Measurements from ENCODE around the gene IFT80.
"Not testable (repeated sequence)": the region's sequence is repeated elsewhere in the genome, so short reads cannot be mapped to it uniquely, and the experiment has no call there.

IFT80 gene

GRCh38 chr3:160355826-160356225 lies 43.2 kb downstream of the IFT80 start:
- DNase-seq, result no peak

- DNase-seq, result no peak
These were observed 52.5 kb downstream of the IFT80 start for GRCh38 chr3:160346511-160346910.

DNA sequence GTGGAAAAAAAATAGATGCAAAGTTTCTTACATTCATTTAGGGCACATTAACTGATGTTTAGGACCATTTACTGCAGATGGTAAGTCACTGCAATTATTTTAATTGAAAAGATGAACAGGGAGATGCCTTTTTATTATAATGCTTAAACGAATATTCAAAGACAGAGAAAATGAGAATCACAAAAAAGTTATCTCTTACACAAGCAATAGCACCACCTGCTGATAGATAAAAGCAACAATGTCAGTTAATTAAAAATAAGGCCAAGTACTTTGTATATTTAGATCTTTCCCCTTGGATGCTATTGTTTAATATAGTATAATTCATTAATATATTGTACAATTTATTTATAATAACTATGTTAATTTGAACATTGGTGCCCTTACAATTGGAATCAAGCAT lies 55.9 kb downstream of the IFT80 start:
- no peak for DNase-seq

DNA sequence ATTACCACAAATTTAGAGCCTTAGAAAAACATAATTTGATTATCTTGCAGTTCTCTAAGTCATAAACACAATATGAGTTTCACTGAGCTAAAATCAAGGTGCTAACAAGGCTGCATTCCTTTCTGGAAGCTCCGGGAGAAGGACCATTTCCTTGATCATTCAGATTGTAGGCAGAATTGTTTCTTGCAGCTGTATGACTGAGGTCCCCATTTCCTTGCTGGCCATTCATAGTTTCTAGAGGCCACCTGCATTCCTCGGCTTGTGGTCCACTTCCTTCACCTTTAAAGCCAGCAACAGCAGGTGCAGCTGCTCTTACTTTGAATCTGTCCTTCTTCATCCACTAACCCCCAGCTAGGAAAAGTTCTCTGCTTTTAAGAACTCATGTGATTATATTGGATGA lies 58.7 kb downstream of the IFT80 start:
- DNase-seq, result no peak

DNA sequence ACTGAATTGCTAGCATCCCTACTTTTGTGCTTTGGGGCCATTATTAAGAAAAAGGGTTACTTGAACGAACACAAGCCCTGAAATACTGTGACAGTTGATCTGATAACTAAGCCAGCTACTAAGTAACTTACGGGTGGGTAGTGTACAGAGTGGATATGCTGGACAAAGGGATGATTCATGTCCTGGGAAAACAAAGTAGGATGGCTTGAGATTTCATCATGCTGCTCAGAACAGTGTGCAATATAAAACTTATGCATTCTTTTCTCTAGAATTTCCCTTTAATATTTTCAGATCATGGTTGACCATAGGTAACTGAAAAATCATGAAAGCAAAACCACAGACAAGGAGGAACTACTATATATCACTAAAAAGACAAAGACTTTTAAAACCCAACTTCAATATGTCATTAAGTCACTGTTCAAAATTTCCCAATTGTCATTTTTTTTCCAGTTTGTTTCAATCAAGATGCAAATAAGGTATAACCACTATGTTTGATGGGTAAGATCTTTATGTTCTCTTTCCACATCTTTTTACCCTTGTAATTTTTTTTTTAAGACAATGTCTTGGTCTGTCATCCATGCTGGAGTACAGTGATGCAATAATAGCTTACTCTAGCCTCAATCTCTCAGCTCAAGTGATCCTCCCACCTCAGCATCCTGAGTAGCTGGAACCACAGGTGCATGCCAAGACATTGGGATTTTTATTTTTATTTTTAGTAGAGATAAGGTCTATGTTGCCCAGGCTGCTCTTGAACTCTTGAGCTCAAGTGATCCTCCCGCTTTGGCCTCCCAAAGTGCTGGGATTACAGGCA lies 67.7 kb downstream of the IFT80 start:
- no peak for DNase-seq

DNA sequence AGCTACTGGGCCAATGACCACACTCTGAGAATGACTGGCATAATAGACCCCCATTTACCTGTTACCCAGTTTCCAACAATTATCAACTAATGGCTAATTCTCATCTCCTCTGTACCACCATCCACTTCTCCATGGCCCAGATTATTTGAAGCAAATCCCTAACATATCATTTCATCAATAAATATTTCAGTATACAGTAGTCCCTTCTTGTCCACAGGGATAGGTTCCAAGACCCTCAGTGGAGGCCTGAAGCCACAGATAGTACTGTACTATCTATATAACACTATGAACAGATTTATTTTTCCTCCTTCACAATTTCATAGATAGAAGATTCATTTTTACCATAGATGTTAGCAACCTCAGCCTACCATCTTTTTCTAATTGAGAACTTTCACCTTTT lies 68.3 kb downstream of the IFT80 start:
- no peak for DNase-seq

- DNase-seq, result no peak
These were observed 68.9 kb downstream of the IFT80 start for GRCh38 chr3:160330109-160330508.

DNA sequence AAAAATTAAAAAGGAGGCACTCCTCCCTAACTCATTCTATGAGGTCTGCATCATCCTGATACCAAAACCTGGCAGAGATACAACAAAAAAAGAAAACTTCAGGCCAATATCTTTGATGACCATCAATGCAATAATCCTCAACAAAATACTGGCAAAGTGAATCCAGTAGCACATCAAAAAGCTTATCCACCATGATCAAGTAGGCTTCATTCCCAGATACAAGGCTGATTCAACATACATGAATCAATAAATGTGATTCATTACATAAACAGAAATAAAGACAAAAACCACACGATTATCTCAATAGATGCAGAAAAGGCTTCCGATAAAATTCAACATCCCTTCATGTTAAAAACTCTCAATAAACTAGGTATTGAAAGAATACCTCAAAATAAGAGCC lies 72.7 kb downstream of the IFT80 start:
- DNase-seq, result not testable (repeated sequence)

DNA sequence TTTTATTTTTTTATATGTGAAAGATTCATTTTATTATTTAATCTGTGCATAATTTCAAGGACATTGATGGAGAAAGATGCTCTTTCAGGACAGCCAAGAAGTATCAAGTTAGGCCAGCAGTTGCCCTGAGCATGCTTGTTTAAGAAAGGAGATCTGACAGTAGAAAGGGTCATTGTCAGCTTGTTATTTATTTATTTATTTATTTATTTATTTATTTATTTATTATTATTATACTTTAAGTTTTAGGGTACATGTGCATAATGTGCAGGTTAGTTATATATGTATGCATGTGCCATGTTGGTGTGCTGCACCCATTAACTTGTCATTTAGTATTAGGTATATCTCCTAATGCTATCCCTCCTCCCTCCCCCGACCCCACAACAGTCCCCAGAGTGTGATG lies 77.2 kb downstream of the IFT80 start:
- DNase-seq, result not testable (repeated sequence)

DNA sequence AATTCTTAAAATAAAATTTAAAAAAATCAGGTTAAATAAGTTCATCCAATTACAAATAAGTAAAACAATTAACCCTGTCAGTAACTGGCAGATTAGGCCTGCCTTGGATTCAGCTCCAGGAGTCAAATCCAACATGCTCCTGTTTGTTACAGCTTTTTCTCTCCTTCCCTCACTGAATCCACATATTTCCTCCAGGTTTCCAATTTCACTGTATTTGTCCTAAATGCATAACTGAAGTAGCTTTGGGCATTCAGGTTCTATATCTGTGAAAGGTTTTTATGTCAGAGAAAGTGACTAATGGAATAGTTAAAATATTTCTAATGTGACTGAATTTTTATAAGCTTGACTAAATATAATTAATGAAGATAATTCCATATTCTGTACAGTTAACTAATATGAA lies 79.7 kb downstream of the IFT80 start:
- DNase-seq, result no peak

- no peak for DNase-seq
These were observed 84.0 kb downstream of the IFT80 start for GRCh38 chr3:160314995-160315394.

- no peak for DNase-seq
These were observed 86.9 kb downstream of the IFT80 start for GRCh38 chr3:160312014-160312624.

GRCh38 chr3:160302806-160303205 lies 96.2 kb downstream of the IFT80 start:
- DNase-seq, result no peak

GRCh38 chr3:160296591-160296990 lies 102.4 kb downstream of the IFT80 start:
- DNase-seq, result no peak

- DNase-seq, result no peak
These were observed 107.1 kb downstream of the IFT80 start for GRCh38 chr3:160291909-160292299.

GRCh38 chr3:160291290-160291908 lies 107.6 kb downstream of the IFT80 start:
- DNase-seq, result no peak

GRCh38 chr3:160287666-160288065 lies 111.4 kb downstream of the IFT80 start:
- DNase-seq, result no peak

DNA sequence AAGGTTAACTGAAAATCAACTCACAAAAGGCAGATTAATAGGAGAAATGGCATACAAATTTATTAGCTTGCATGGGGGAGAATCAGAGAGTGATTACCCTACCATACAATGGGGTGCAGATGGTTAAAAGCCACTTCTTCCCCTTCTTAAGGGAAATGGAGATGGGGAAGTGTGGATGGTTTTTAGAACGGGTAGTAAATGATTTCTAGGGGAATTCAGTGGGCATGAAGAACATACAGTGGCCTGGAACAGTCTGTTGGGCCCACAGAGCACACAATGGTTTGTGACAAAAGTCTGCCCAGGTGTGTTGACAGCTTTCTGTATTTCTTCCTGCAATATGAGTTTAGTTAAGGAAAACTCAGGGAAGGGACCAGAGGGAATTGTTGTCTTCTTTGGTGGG lies 112.8 kb downstream of the IFT80 start:
- no peak for DNase-seq

GRCh38 chr3:160280836-160281235 lies 118.2 kb downstream of the IFT80 start:
- DNase-seq, result no peak

- no peak for DNase-seq
These were observed 119.4 kb downstream of the IFT80 start for GRCh38 chr3:160279657-160280056.

DNA sequence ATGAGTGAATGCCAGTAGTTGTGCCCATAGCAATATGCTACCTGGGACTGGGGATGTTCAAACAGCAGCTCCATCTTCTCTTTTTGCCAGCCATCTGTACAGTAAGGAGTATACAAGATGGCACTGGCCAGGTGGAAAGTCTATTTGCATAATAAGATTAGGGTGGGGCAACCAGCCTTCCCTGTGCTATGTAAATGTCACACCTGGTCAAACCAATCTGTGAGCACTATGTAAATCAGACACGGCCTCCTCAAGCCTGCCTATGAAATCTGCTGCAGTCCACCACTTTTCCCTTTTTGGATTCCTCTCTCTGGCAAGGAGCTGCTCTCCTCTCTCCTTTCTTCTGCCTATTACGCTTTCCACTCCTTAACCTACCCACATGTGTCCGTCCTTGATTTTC lies 120.8 kb downstream of the IFT80 start:
- DNase-seq, result no peak

- DNase-seq, result no peak
These were observed 133.9 kb downstream of the IFT80 start for GRCh38 chr3:160265088-160265487.

DNA sequence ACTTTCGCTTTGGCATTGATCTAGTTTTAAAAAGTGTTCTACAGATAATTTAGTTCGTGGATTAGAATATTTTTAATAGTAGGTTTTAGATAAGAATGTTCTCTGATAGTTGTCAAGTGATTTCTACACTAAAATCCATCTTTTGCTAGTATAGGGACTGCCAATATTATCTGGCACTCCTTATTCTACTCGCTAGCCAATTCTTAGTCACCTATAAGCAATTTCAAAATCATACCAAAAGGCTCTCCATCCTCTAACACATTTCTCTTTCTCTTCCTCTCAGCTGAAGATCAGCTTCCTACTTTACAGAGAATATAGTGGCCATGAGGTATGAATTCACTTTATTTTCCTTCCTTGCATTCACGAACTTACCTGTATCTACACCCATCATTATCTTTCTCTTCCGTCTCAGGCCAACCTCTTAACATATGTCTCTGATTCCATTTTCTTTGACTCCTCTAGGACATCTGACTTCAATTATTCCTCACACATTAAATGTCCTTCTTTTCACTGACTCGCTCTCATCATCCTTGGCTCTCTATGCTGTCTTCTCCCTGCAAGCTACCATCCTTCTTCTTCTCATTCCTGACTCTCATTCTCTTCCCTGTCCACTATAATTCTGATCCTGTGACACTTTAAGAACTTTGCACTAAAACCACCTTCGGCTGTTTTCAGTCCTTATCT lies 138.3 kb downstream of the IFT80 start:
- no peak for DNase-seq

- DNase-seq, result no peak
These were observed 139.4 kb downstream of the IFT80 start for GRCh38 chr3:160259589-160259988.
